Measurements from ENCODE around the gene CCDC106. TPM values are rescaled to one million over a fixed set of nuclear protein-coding genes. Genes with fewer than 3 reads are reported as not detected.

The CCDC106 gene
- total RNA-seq, 2 donors from 2014 or later = 2.9 to 13.6 TPM

DNA sequence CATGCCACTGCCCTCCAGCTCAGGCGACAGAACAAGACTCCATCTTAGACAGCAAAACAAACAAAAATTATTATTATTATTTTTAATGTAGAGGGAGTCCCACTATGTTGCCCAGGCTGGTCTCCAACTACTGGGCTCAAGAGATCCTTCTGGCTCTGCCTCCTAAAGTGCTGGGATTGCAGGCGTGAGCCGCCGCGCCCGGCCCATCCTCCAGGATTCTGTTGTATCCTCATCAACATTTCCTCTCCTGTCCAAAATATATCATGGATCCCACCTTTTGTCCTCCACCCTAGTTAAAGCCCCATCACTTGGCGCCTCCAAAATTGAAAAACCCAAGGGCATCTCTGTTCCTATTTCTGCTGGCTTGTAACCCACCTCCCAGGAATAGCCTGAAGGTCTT lies 24.9 kb upstream of the CCDC106 start:
- DNase-seq (ENCODE audit: low spot score in 2 of 2) (no peak), ATAC-seq (no peak)
- Mint-ChIP-seq H3K9me3 (peaks cover 0 to 4% of the 10 kb centered on the region in 2 donors), H3K36me3 (no peaks in the 10 kb centered on the region), H3K27ac (peak overlapping the region in 1 of 2 donors; percentile 91)

- no peaks in the 10 kb centered on the region for H3K36me3 Mint-ChIP-seq
- ATAC-seq (no peak), DNase-seq (ENCODE audit: low spot score in 2 of 2) (no peak)
- H3K27ac Mint-ChIP-seq = peak overlapping the region in 1 of 2 donors; percentile 91
- peaks cover 0 to 4% of the 10 kb centered on the region in 2 donors for H3K9me3 Mint-ChIP-seq
These were observed 24.5 kb upstream of the CCDC106 start for GRCh38 chr19:55623561-55623960.

- Mint-ChIP-seq H3K27ac (peak within 1 kb of the TSS; percentile 91 to 98), H3K36me3 (no peaks in the 10 kb centered on the region), H3K9me3 (peaks cover 0 to 4% of the 10 kb centered on the region in 2 donors)
- ATAC-seq = peak; percentile 50 to 74
- DNase-seq (ENCODE audit: low spot score in 2 of 2) = peak; percentile 91 to 94
These were observed 23.7 kb upstream of the CCDC106 start, which contains the start of gene ZNF784 for GRCh38 chr19:55624109-55625003. Gene ZNF784, minus strand, starts transcription at chr19:55624566. Its CDS starts 5 bp downstream, at chr19:55624561.

GRCh38 chr19:55625004-55625326 lies 23.0 kb upstream of the CCDC106 start:
- ATAC-seq (no peak), DNase-seq (ENCODE audit: low spot score in 2 of 2) (no peak)
- H3K36me3 Mint-ChIP-seq = no peaks in the 10 kb centered on the region
- H3K27ac Mint-ChIP-seq = peak overlapping the region in 1 of 2 donors; percentile 91
- H3K9me3 Mint-ChIP-seq = peaks cover 0 to 4% of the 10 kb centered on the region in 2 donors

- Mint-ChIP-seq H3K27ac (peak overlapping the region; percentile 8 to 67), H3K9me3 (peaks cover 0 to 4% of the 10 kb centered on the region in 2 donors), H3K36me3 (no peaks in the 10 kb centered on the region)
- DNase-seq (ENCODE audit: low spot score in 2 of 2) (peak in 1 of 2 donors; percentile 47), ATAC-seq (peak; percentile 76 to 90)
These were observed 21.7 kb upstream of the CCDC106 start for GRCh38 chr19:55626350-55626749.

- Mint-ChIP-seq H3K9me3 (no peaks in the 10 kb centered on the region), H3K36me3 (peaks cover 15 to 19% of the 10 kb centered on the region in 2 donors), H3K27ac (peak overlapping the region in 1 of 2 donors; percentile 46)
- DNase-seq (ENCODE audit: low spot score in 2 of 2) = peak in 1 of 2 donors; percentile 93
- peak; percentile 34 to 48 for ATAC-seq
These were observed 15.6 kb upstream of the CCDC106 start for GRCh38 chr19:55632463-55632834.

DNA sequence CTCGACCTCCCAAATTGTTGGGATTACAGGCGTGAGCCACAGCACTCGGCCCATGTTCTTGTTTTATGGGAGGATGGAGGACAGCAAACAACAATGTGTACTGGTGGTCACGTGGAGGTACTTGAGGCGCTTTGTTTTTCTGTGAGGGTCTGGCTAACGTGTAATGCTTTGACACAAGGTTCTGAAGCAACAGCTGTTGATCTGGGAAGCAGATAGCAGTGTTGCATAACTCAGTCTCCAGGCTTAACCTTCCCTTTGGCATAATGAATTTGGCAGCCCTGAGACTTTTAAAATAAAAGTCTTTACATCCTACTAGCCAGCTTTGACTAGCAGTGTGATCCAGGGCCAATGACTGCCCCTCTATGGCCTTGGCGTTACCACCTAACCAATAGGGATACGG lies 14.2 kb upstream of the CCDC106 start:
- ATAC-seq (no peak), DNase-seq (ENCODE audit: low spot score in 2 of 2) (no peak)
- Mint-ChIP-seq H3K36me3 (peaks cover 21 to 26% of the 10 kb centered on the region in 2 donors), H3K9me3 (peaks cover 0 to under 1% of the 10 kb centered on the region in 2 donors), H3K27ac (peak overlapping the region in 1 of 2 donors; percentile 99)

DNA sequence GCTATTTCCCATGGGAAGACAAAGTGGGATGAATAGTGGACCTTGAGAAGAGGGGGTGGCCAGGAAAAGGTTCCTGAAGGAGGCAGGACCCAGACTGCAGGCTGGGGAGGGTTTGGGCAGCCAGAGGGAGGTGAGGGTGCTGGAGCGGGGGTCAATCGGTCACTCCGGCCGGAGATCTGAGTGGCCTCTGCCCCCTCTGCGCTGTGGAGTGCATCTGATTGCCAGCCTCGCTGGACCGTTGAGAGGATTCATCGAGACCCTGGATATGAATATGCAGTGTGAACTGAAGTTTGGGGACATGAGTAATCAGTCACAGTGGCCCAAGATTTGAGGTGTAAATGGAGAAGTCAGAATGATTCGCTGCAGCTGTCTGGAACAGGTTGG lies 12.7 kb upstream of the CCDC106 start:
- DNase-seq (ENCODE audit: low spot score in 2 of 2) (no peak), ATAC-seq (peak in 1 of 2 donors; percentile 61)
- Mint-ChIP-seq H3K9me3 (peaks cover 1 to 4% of the 10 kb centered on the region in 2 donors), H3K27ac (peak overlapping the region; percentile 99 to 100), H3K36me3 (peaks cover 26 to 38% of the 10 kb centered on the region in 2 donors)

GRCh38 chr19:55635856-55636440 lies 12.1 kb upstream of the CCDC106 start:
- no peak for ATAC-seq
- peak overlapping the region; percentile 99 to 100 for H3K27ac Mint-ChIP-seq
- peaks cover 4% of the 10 kb centered on the region in 2 donors for H3K9me3 Mint-ChIP-seq
- no peak for DNase-seq (ENCODE audit: low spot score in 2 of 2)
- peaks cover 29 to 39% of the 10 kb centered on the region in 2 donors for H3K36me3 Mint-ChIP-seq

GRCh38 chr19:55636723-55637122 lies 11.3 kb upstream of the CCDC106 start:
- Mint-ChIP-seq H3K9me3 (peaks cover 4% of the 10 kb centered on the region in 2 donors), H3K27ac (peak overlapping the region; percentile 41 to 99), H3K36me3 (peaks cover 29 to 44% of the 10 kb centered on the region in 2 donors)
- no peak for DNase-seq (ENCODE audit: low spot score in 2 of 2)
- no peak for ATAC-seq

- DNase-seq (ENCODE audit: low spot score in 2 of 2) (no peak), ATAC-seq (no peak)
- H3K9me3 Mint-ChIP-seq = peaks cover 4% of the 10 kb centered on the region in 2 donors
- H3K27ac Mint-ChIP-seq = no peak overlapping the region
- peaks cover 29 to 50% of the 10 kb centered on the region in 2 donors for H3K36me3 Mint-ChIP-seq
These were observed 10.5 kb upstream of the CCDC106 start for GRCh38 chr19:55637534-55637933.

DNA sequence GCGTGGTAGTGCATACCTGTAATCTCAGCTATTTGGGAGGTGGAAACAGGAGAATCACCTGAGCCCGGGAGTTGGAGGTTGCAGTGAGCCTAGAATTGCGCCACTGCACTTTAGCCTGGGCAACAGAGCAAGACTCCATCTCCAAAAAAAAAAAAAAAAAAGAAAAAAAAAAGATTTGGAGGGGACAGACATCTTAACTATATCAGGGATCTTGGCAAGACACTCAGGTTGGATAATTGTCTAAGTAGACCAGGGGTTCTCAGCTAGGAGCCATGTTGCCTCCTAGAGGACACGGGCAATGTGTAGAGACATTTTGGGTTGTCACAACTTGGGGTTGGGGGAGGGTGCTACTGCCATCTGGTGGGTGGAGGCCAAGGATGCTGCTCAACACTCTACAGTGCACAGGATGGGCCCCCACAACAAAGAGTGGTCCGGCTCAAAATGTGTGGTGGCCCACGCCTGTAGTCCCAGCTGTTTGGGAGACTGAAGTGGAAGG lies 9.1 kb upstream of the CCDC106 start:
- peaks cover 35 to 62% of the 10 kb centered on the region in 2 donors for H3K36me3 Mint-ChIP-seq
- DNase-seq (ENCODE audit: low spot score in 2 of 2) = peak in 1 of 2 donors; percentile 67
- no peak for ATAC-seq
- H3K27ac Mint-ChIP-seq = peak overlapping the region in 1 of 2 donors; percentile 51
- peaks cover 4% of the 10 kb centered on the region in 2 donors for H3K9me3 Mint-ChIP-seq

- peaks cover 37 to 66% of the 10 kb centered on the region in 2 donors for H3K36me3 Mint-ChIP-seq
- peak overlapping the region; percentile 86 to 96 for H3K27ac Mint-ChIP-seq
These were observed 7.9 kb upstream of the CCDC106 start for GRCh38 chr19:55640043-55640576.

GRCh38 chr19:55640577-55641425 lies 7.2 kb upstream of the CCDC106 start, which contains the start of gene ZNF580:
Gene ZNF580, plus strand, starts transcription at chr19:55641002. Its CDS starts 1,507 bp downstream, at chr19:55642509.
- Mint-ChIP-seq H3K27ac (peak within 1 kb of the TSS; percentile 88 to 96), H3K9me3 (peaks cover 4% of the 10 kb centered on the region in 2 donors), H3K36me3 (peaks cover 36 to 66% of the 10 kb centered on the region in 2 donors)
- ATAC-seq = peak in 1 of 2 donors; percentile 47
- peak in 1 of 2 donors; percentile 72 for DNase-seq (ENCODE audit: low spot score in 2 of 2)

More at GRCh38 chr19:55640043-55640576, 7.9 kb upstream of the CCDC106 start:
- ATAC-seq (peak in 1 of 2 donors; percentile 34), DNase-seq (ENCODE audit: low spot score in 2 of 2) (peak in 1 of 2 donors; percentile 73)
- H3K9me3 Mint-ChIP-seq = peaks cover 4% of the 10 kb centered on the region in 2 donors

- peaks cover 33 to 61% of the 10 kb centered on the region in 2 donors for H3K36me3 Mint-ChIP-seq
- H3K9me3 Mint-ChIP-seq = peaks cover 4% of the 10 kb centered on the region in 2 donors
- ATAC-seq = peak in 1 of 2 donors; percentile 9
- peak overlapping the region; percentile 88 to 96 for H3K27ac Mint-ChIP-seq
- DNase-seq (ENCODE audit: low spot score in 2 of 2) = peak in 1 of 2 donors; percentile 49
These were observed 6.4 kb upstream of the CCDC106 start for GRCh38 chr19:55641426-55642152.
